HepG2 (cell line): ENCODE measurements around the gene RAET1L. TPM values are rescaled to one million over a fixed set of nuclear protein-coding genes. Genes with fewer than 3 reads are reported as not detected.

ENCODE experiments used
- ZNF430 ChIP-seq: sonication (generic); formaldehyde crosslinking; IDR thresholded peaks from 2 replicates; pipeline ENCODE4 v1.9.0; 2021; ENCODE audit warnings: mild to moderate bottlenecking, missing genetic modification reagents
- polyA plus RNA-seq, 8 experiments: library from polyadenylated mRNA; depleted of rRNA in 3 of 8; stranded (reverse) in 7 of 8; unstranded in 1 of 8; fragments of >200 nt; fragmentation: Illumina TruSeq in 4 of 8; extraction: Trizol in 4 of 8; gene quantifications; 2 replicates each; pipeline versions ENCODE4 v1.2.1 to v1.2.3, GENCODE V29; 2011 to 2016; ENCODE audit warnings: low read depth in 4 of 8, missing spikeins in 1 of 8, mixed read lengths in 1 of 8; ENCODE audit not compliant: insufficient read depth in 1 of 8
- total RNA-seq, 5 experiments: library from RNA; depleted of rRNA; stranded (reverse); fragments of >200 nt; fragmentation: Illumina TruSeq; extraction: Trizol; gene quantifications; 2 replicates each; pipeline ENCODE4 v1.2.3, GENCODE V29; 2016; ENCODE audit warnings: low read depth in 1 of 5
- TF ChIP-seq, protein P1 (sequence below), 2 experiments: fragments of 450-650 bp in 1 of 2; sonication (generic) in 1 of 2; formaldehyde crosslinking in 1 of 2; IDR thresholded peaks; 2 replicates each; pipeline versions ENCODE4 v1.6.1 to v1.8.0; 2016 to 2022; ENCODE audit warnings: antibody characterized with exemption in 1 of 2, mild to moderate bottlenecking in 1 of 2, missing genetic modification reagents in 1 of 2

Gene RAET1L
- total and polyA plus RNA-seq, 2 of the 13 experiments (the other 11 are each of a cell fraction or from before 2014, with no cell fraction given), result not detected

DNA sequence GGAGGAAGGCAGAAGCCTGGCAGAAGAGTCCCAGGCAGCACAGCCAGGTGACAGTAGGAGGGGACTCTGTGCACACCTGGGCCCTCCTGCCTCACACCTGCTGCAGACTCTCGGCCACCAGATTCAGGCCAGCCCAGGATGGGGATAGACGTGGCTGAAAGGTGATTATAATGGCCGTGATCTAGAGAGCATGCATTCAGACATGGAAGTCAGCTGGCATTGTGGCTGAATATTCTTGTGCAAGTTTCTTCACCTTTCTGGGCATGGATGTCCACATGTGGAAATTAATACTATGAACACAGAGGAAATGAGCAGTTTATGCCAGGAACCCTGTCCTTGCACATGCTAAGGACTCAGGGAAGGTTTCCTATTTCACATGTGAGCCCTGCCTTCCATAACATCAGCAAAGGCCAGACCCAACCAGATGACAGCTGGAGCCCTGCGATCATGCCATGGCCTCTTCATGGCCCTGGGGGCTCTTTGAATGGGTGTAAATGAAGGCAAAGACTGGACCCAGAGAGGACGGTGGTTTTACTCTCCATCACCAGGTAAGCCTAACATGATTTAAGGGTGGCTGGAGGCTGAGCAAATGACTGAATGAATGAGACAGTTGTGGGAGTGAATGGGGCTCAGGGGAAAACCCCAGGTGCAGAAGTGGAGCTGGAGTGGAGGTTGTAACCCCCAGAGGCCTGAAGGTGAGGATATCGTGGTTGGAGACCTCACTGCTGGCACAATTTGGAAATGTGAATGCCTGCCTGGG is 2.7 kb upstream of the RAET1L start (continued):
- TF ChIP-seq, protein P1, sequence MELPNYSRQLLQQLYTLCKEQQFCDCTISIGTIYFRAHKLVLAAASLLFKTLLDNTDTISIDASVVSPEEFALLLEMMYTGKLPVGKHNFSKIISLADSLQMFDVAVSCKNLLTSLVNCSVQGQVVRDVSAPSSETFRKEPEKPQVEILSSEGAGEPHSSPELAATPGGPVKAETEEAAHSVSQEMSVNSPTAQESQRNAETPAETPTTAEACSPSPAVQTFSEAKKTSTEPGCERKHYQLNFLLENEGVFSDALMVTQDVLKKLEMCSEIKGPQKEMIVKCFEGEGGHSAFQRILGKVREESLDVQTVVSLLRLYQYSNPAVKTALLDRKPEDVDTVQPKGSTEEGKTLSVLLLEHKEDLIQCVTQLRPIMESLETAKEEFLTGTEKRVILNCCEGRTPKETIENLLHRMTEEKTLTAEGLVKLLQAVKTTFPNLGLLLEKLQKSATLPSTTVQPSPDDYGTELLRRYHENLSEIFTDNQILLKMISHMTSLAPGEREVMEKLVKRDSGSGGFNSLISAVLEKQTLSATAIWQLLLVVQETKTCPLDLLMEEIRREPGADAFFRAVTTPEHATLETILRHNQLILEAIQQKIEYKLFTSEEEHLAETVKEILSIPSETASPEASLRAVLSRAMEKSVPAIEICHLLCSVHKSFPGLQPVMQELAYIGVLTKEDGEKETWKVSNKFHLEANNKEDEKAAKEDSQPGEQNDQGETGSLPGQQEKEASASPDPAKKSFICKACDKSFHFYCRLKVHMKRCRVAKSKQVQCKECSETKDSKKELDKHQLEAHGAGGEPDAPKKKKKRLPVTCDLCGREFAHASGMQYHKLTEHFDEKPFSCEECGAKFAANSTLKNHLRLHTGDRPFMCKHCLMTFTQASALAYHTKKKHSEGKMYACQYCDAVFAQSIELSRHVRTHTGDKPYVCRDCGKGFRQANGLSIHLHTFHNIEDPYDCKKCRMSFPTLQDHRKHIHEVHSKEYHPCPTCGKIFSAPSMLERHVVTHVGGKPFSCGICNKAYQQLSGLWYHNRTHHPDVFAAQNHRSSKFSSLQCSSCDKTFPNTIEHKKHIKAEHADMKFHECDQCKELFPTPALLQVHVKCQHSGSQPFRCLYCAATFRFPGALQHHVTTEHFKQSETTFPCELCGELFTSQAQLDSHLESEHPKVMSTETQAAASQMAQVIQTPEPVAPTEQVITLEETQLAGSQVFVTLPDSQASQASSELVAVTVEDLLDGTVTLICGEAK (IDR thresholded peaks at IDR 0.05), result no peak
- TF ChIP-seq, protein P1 (CRISPR knock-in tag; IDR thresholded peaks at IDR 0.05), result no peak
- TF ChIP-seq ZNF430 (CRISPR knock-in tag), result no peak
